HG03103 (cell line): ENCODE results near the gene ZFP3.
"Not testable (repeated sequence)": the region's sequence is repeated elsewhere in the genome, so short reads cannot be mapped to it uniquely, and the experiment has no call there.

ENCODE experiments used
- ATAC-seq: cut with Tn5 transposase; IDR thresholded peaks from one replicate; pipeline ENCODE4 v1.9.1; 2021; ENCODE audit warnings: low read depth; ENCODE audit not compliant: unreplicated experiment

The ZFP3 gene

DNA sequence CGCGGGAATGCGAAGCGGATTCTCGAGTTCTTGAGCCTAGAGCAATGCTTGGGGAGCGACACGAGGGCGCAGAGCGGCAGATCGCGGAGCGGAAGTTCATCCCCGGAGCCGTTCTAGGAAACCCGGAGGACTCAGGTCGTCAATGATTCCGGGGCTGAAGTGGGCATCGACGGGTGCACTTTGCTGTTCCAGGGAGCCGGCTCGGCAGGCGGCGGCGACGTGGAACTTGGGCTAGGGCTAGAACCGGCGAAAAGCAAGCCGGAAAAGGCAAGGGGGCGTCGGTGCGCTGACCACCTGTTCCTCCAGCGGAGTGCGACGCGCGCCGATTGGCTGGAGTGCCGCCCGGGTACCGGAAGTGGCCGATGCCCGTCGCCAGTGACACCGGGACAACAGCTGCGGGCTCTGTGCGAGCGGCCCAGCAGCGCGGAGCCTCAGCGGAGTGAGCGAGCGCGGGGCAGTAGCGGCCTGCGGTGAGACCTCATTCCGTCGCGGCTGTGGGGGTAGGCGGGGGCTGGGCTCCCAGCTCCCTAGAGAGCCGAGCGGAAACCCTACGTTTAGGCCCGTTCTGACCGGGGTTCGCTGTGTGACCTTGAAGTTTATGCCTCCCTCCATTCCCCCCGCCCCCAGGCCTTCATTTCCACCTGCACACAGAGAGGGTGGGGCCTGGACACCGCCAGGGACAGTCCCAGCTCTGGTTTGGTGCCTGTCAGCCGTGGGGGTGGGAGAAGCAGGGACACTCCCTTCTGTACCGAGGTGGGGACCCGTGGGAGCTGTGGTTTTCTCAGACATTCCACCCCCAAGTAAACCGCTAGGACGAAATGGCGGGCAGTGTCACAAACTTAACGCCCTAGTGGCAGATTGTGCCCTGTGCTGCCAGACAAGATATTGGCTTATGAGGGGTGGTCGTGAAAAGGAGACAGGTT, at the start of gene ZFP3:
Gene ZFP3, plus strand, starts transcription at position 362 of the 923 bp plus-strand sequence. CDS start 13,038 bp downstream, outside the sequence.
- ATAC-seq: peak; percentile 77

DNA sequence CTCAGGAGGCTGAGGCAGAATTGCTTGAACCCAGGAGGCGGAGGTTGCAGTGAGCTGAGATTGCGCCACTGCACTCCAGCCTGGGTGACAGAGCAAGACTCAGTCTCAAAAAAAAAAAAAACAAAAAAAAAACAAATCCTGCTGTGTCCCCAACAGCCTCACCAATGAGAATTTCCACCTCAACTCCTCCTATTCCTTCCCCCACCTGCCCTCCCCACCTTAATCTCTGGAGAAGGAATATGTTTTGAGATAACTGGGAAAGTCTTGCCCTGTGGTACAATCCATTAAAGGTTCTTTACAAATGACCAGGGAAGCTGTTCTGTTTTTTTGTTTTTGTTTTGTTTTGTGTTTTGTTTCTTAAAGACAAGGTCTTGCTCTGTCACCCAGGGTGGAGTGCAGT, 48.1 kb upstream of the ZFP3 start:
- ATAC-seq: not testable (repeated sequence)

DNA sequence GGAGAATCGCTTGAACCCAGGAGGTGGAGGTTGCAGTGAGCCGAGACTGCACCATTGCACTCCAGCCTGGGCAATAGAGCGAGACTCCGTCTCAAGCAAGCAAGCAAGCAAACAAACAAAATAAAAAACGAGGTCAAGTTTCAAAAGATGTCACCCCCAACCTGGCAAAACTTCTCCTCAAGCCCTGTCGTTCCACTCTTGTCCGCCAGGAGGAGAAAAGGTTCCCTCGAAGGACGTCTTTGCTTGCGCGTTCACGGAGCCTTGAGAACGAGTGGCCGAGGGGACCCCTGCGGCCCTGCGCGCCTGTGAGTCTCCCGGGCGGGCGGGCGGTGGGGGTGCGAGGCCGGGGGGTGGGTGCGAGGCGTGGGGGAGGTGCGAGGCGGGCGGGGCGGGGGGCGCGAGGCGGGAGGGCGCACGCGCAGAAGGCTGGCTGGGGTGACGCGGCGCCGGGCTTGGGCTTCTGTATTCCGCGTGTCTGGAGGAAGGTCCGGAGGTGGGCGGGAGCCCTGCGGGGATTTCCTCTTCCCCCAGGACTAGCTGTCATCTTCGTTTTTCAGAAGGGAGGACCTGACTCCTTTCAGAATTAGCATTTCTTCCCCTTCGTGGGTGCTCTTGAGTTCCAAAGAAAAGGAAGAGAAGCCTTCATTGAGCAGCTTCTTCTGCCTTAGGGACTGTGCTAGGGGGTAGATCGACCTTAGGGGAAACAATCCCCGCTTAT, 46.7 kb upstream of the ZFP3 start:
- no peak for ATAC-seq

DNA sequence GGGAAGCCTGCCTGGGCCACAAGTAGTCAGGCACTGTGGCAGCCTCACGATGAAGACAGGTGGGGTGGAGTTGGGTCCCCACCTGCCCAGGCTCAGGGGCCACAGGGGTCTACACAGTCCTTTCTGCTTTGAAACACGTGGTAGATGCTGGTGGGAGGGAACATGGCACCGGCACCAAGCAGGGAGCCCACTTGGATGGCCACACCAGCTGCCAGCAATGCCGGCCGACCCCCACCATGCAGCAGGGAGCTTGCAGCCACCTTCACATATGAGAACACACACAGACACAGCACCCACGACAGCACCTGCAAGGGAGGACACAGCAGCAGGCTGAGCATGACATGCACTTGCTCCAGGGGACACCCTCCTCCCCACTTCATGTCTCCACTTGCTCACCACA, 45.4 kb upstream of the ZFP3 start:
- no peak for ATAC-seq

DNA sequence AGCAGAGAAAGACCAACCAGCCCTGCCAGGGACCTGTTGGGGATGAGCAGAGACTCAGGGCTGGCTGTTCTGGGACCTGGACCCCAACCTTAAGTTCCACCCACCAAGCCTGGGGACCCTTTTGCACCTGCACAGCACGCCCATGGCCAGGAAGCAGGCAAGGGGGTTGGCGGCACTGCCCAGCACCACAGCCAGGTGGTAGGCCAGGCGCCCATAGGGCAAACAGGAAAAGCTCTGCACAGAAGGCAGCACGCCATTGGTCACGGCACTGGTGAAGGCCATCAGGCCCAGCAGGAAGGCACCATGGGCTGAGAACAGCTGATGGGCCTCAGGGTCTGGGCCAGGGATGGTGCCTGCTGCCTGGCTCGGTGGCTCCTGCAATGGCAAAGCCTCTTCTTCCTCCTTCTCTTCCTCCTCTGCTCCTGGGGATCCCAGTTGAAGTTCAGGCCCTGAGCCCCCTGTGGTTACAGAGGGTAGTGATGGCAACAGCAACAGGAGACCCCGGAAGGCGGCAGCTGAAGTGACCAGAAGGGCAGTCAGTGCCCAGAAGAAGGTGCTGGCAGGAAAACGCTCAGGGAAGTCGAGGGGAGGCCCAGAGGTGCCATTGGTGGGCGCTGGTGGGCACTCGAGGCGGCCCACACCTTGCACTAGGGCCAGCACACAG, 44.8 kb upstream of the ZFP3 start:
- no peak for ATAC-seq

DNA sequence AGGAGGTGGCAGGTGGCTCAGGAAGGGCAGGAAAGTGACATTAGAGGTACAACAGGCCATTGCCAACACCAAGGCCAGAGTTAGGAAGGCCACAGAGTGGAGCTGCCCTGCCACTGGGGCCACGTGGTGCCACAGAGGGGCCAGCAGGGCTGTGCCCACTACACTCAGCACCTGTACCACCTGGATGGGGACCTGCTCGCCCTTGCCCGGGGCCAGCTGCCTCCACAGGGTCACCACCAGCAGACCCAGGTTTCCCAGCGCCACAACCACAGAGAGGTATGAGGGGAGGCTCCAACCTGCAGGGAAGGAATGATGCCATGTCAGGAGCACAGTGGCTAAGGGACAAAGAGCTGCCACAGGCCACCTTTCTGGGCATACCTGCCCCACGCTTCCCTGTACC, 44.2 kb upstream of the ZFP3 start:
- no peak for ATAC-seq

DNA sequence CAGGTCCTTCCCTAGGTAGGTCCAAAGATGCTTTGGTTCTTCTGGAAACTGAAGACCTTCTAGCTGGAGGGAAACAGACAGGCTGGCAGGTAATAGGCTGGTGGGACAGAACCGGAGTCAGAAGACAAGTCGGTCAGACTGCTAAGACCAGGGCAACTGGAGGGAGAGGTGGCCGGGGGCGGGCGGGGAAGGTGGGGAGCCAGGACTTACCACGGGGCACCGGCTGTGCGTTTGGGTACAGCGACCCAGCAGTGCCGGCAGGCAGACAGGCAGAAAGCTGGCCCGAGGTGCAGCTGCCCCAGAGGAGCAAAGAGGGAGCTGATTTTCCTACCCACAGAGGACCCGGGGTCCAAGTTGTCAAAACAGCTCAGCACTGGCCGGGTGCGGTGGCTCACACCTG, 43.6 kb upstream of the ZFP3 start:
- ATAC-seq: no peak

DNA sequence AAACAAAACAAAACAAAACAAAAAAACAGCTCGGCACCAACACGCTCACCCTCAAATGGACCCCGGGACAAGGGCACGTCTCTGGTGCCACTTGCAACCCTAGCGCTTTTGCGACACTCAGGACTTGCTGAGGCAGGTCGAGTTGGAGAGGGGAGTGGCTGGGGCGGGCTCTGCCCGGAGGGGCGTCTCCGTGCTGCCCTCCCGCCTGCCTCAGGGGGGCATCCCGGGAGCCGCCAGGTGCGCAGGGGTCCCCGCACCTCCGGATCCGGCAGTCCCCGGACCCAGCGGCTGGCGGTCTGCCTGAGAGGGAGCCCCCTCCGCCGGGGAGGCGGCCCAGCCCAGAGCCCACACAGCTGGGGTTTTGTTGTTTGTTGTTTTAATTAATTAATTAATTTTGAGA, 43.0 kb upstream of the ZFP3 start, which contains the start of gene SLC52A1:
Gene SLC52A1, minus strand, starts transcription at position 112 of the 400 bp plus-strand sequence. CDS start 820 bp downstream, outside the sequence.
- ATAC-seq: no peak

DNA sequence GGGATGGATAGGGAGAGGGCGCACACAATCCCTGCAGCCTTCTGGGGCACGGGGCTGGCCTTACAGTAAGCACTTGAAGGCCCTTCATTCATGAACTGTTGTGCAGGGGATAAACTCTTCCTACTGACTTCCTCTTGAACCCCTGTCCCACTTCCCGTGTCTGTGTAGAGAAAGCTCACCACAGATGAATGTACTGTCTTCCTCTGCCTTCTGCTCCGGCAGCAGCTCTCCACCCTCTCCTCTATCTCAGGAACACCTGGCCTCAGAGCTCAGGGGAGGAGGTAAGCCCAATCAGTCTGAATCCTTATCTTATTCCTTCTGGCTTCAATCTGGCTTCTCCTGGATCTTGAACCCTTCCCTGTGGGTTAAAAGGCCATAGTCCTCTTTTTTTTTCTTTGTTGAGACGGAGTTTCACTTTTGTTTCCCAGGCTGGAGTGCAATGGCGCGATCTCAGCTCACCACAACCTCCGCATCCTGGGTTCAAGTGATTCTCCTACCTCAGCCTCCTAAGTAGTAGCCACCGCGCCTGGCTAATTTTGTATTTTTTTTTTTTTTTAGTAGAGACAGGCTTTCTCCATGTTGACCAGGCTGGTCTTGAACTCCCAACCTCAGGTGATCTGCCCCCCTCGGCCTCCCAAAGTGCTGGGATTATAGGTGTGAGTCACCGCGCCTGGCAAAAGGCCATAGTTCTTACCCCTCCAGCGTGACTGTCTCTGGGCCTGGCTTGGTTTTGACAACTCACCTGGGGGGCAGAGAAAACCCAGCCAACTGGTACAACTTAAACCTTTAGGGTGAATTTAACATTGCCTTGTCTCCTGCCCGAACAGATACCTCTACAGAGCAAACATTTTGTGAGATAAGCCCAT, 35.9 kb upstream of the ZFP3 start:
- ATAC-seq: no peak

DNA sequence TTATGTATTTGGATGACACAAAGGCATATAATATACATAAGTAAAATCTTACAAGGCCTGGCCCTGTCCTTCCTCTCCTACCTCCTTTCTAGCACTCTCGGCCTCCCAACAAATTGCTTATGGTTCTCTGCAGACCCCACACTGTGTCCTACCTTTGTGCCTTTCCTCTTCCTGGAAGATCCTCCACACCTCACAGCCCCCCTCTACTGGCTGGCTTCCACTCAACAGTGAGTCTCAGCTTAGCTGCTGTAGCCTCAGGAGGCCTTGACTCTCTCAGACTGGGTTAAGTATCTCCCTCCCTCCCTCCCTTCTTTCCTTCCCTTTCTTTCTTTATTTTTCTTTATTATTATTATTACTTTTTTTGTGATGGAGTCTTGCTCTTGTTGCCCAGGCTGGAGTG, 34.7 kb upstream of the ZFP3 start:
- no peak for ATAC-seq

DNA sequence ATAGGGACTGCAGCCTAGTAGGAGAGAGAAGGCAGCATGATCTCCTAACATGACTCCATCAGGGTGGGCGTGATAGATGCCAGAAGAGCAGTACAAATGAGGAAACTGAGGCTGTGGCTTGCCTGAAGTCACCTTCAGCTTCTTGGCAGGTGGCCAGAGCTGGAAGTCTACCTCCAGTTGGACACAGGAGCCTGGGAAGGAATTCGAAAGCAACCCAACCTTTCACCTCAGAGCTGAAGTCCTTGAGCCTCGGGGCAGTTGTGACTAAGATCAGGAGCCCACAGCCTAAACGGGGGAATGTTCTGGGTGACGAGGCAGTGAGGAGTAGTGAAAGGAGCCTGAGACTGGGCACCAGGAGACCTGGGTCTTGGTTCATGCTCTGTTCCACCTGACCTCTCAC, 33.6 kb upstream of the ZFP3 start:
- ATAC-seq: no peak

DNA sequence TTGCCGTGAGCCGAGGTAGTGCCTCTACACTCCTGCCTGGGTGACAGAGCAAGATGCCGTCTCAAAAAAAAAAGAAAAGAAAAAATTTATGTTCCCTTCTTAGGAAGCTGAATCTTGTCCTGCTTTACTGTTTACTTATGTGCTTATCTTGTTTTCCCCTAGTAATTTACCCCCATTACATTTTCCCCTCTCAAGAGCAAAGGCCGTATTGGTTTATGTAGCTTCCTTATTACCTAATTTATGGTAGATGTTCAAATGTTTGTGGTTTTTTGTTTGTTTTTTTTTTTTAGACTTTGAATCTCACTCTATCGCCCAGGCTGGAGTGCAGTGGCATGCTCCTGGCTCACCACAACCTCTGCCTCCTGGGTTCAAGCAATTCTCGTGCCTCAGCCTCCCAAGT, 32.8 kb upstream of the ZFP3 start:
- no peak for ATAC-seq

DNA sequence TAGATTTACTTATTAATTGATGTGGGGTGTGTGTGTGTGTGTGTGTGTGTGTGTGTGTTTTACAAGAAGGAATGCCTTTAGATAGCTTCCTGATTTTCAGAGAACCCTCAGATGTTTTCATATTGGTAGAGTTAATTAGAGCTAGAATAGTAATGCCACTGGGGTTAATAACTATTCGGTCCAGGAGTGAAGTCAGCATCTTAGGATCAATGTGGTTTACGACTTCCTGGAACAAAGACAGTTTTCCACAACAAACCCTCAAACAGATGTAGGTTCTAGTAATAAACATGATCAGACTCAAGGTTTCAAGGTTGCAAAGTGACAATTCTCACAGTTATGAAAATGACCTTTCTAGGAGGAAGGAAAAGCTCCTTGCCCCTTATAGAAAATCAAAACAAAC, 30.8 kb upstream of the ZFP3 start:
- no peak for ATAC-seq

DNA sequence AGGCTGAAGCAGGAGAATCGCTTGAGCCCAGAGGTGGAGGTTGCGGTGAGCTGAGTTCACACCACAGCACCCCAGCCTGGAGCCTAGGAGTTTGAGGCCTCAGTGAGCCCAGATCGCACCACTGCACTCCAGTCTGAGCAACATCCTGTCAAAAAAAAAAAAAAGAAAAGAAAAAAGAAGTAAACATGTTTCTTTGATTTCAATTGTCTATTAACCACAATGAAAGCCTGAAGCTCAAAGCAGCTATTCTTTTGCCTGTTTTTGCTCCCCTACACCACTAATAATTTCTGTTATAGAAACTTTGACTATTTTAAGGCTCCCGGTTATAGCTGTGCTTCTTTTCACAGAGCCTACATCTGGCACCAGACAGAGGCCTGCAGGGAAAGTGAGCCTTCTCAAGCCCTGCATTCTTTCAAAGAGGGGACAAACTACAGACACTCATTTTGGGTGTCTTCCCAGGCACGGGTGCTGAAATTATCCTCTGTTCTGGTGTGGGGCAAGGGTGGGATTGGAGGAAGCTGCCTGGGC, 28.9 kb upstream of the ZFP3 start:
- ATAC-seq: no peak

DNA sequence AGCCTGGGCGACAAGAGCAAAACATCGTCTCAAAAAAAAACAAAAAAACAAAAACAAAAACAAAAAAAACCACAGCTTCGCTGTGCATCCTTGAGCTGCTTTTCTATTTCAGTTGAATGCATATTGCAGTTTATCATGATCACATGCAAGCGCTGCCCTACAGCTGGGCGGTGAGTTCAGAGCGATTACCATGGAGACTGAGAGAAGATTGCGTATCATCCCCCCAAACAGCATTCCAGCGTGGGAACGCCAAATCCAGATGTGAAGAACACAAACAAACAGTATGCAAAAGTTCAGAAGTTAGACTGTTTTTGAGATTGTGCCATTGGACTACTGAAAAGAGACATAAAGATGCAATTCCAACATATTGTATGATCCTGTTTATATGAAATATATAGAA, 28.0 kb upstream of the ZFP3 start:
- no peak for ATAC-seq

DNA sequence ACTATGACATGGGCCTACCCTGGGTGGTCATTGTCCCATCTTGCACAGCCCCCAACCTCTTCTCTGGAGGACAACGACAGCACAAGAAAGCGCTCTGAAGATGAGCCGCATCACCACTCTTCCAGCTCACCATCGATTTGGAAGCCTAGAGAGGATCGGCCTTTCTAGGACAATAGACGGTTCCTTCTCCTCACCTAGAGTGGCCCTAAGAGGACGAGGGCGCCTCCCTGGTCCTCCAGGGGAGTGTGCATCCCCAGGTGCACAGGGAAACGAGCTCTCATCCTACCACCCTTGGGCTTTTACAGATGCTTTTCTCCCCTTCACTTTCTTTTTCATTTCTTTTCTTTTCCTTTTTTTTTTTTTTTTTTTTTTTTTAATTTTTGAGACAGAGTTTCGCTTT, 22.7 kb upstream of the ZFP3 start:
- no peak for ATAC-seq

DNA sequence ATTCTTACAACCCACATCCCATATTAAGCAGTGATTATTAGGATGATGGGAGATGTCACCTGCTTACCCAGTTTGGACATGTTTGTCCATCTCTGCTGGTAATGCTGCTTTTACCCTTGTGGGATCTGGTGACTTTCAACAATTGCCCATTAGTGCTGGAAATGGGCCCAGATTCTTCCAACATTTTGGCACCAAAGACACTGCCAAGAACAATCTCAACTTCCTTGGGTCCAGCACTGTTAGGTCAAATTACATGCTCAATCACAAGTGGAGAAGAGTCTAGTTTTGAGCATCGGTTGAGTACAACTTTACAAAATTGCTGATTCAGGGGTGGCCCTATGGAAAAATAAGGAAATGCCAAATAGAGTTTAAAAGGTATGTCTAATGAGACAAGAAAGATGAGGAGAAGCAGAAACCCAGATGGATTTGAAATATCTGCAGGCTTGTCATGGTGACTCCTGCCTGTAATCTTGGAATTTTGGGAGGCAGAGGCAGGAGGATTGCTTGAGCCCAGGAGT, 13.0 kb upstream of the ZFP3 start:
- ATAC-seq: no peak

DNA sequence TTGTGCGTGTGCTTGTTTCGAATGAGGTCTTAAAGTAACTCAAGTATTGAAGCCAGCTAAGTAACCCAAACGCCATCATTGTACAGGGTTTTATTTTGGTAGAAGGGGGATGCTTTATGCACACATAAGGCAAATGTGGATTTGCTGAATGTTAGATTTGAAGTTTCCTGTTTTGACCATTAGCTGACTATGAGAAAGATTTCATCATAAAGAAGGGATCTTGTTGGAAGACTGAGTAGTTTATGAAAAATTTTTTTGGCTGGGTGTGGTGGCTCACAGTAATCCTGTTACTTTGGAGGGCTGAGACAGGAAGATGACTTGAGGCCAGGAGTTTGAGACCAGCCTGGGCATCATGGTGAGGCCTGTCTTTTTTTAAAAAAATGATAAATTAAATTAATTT, 10.0 kb upstream of the ZFP3 start:
- no peak for ATAC-seq

DNA sequence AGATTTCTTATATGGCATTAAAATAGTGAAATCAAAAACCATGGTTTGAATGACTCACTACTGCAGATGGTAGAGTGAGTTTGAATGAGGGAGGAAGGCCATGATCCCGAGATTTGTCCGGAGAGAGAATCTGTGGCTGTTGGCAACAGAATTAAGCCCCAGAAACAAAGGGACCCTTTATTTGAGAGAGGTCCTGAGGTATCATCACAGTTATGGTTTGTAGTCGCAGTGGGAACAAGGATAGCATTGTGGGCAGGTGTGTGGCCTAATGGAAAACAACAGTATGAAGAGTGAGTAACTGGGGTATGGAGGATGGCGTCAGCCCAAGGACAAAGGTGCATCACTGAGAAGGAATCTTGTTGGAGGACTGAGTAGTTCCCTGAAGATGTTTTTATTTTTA, 8.5 kb upstream of the ZFP3 start:
- ATAC-seq: no peak

DNA sequence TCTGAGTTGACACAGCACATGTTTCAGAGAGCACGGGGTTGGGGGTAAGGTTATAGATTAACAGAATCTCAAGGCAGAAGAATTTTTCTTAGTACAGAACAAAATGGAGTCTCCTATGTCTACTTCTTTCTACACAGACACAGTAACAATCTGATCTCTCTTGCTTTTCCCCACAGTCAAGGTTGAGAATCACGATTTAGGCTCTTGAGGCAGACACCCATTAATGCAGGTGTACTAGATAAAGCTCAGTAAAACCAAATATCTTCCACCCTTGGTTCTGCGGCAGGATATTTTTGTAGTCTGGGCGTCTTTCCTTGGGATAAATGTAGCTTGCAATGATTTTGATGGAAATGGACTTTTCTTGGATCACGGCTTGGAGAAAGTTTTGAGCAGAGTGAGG, 2.8 kb upstream of the ZFP3 start:
- not testable (repeated sequence) for ATAC-seq
